Measurements from ENCODE around the gene SMARCC1. TPM values are rescaled to one million over a fixed set of nuclear protein-coding genes. Genes with fewer than 3 reads are reported as not detected.
A peak's percentile ranks its signal among the peaks of the same experiment; 100 is the strongest.

The SMARCC1 gene
- total RNA-seq, 2 donors from 2014 or later: 37.2 to 38.7 TPM

- Histone ChIP-seq H3K27ac (peak overlapping the region; percentile 20 to 58), H3K9me3 (no peaks in the 10 kb centered on the region), H3K27me3 (replicated peaks; ENCODE audit: insufficient read depth) (no peaks in the 10 kb centered on the region), H3K36me3 (peaks cover 10% of the 10 kb centered on the region), H3K4me3 (no peak overlapping the region), H3K4me1 (ENCODE audit: control insufficient read depth in 1 of 2, low read depth in 2 of 2) (peaks cover 12 to 22% of the 10 kb centered on the region in 2 donors)
- DNase-seq (ENCODE audit: low spot score) (no peak), ATAC-seq (ENCODE audit: insufficient number of reproducible peaks, low FRiP score, low read depth) (no peak)
- TF ChIP-seq, protein P1, sequence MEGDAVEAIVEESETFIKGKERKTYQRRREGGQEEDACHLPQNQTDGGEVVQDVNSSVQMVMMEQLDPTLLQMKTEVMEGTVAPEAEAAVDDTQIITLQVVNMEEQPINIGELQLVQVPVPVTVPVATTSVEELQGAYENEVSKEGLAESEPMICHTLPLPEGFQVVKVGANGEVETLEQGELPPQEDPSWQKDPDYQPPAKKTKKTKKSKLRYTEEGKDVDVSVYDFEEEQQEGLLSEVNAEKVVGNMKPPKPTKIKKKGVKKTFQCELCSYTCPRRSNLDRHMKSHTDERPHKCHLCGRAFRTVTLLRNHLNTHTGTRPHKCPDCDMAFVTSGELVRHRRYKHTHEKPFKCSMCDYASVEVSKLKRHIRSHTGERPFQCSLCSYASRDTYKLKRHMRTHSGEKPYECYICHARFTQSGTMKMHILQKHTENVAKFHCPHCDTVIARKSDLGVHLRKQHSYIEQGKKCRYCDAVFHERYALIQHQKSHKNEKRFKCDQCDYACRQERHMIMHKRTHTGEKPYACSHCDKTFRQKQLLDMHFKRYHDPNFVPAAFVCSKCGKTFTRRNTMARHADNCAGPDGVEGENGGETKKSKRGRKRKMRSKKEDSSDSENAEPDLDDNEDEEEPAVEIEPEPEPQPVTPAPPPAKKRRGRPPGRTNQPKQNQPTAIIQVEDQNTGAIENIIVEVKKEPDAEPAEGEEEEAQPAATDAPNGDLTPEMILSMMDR (IDR thresholded peaks at IDR 0.05): no peak
These were observed 168.8 kb downstream of the SMARCC1 start for GRCh38 chr3:47612879-47613278.

- Histone ChIP-seq H3K4me3 (no peak overlapping the region), H3K9me3 (no peaks in the 10 kb centered on the region), H3K36me3 (peaks cover 7% of the 10 kb centered on the region), H3K27me3 (replicated peaks; ENCODE audit: insufficient read depth) (no peaks in the 10 kb centered on the region), H3K4me1 (ENCODE audit: control insufficient read depth in 1 of 2, low read depth in 2 of 2) (peaks cover 12 to 22% of the 10 kb centered on the region in 2 donors), H3K27ac (peak overlapping the region; percentile 20 to 58)
- DNase-seq (ENCODE audit: low spot score): no peak
- TF ChIP-seq, protein P1 (IDR thresholded peaks at IDR 0.05): no peak
- peak; percentile 72 for ATAC-seq (ENCODE audit: insufficient number of reproducible peaks, low FRiP score, low read depth)
These were observed 169.5 kb downstream of the SMARCC1 start for GRCh38 chr3:47612178-47612577.

DNA sequence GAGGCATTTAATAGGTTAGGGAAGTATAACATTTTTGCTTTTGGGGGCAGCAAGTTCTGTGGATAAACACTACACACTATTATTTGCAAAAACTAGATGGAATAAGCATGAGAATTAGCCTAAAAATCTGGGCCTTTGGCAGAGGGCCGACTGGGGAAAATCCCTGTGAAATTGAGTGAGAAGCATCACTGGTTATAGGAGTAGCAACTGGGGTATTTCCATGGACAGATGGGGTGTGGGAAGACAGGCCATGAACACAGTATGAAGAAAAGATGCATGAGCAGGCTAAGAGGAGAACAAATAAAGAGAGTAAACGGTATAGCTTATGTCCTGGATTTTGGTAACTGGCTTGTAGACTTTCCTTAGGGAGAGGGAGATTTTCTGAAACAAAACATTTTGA lies 170.1 kb downstream of the SMARCC1 start:
- no peaks in the 10 kb centered on the region for H3K9me3 ChIP-seq
- TF ChIP-seq, protein P1 (IDR thresholded peaks at IDR 0.05): no peak
- H3K27me3 ChIP-seq (replicated peaks; ENCODE audit: insufficient read depth): no peaks in the 10 kb centered on the region
- peak overlapping the region in 1 of 2 donors; percentile 51 for H3K27ac ChIP-seq
- peaks cover 12 to 22% of the 10 kb centered on the region in 2 donors for H3K4me1 ChIP-seq (ENCODE audit: control insufficient read depth in 1 of 2, low read depth in 2 of 2)
- no peak for ATAC-seq (ENCODE audit: insufficient number of reproducible peaks, low FRiP score, low read depth)
- no peak for DNase-seq (ENCODE audit: low spot score)
- no peak overlapping the region for H3K4me3 ChIP-seq
- H3K36me3 ChIP-seq: peaks cover 7% of the 10 kb centered on the region

- ATAC-seq (ENCODE audit: insufficient number of reproducible peaks, low FRiP score, low read depth) (no peak), DNase-seq (ENCODE audit: low spot score) (no peak)
- Histone ChIP-seq H3K36me3 (peaks cover 7% of the 10 kb centered on the region), H3K4me1 (ENCODE audit: control insufficient read depth in 1 of 2, low read depth in 2 of 2) (peaks cover 12 to 22% of the 10 kb centered on the region in 2 donors), H3K27ac (no peak overlapping the region), H3K4me3 (no peak overlapping the region), H3K9me3 (no peaks in the 10 kb centered on the region), H3K27me3 (replicated peaks; ENCODE audit: insufficient read depth) (no peaks in the 10 kb centered on the region)
- TF ChIP-seq, protein P1 (IDR thresholded peaks at IDR 0.05): no peak
These were observed 171.1 kb downstream of the SMARCC1 start for GRCh38 chr3:47610583-47610982.

DNA sequence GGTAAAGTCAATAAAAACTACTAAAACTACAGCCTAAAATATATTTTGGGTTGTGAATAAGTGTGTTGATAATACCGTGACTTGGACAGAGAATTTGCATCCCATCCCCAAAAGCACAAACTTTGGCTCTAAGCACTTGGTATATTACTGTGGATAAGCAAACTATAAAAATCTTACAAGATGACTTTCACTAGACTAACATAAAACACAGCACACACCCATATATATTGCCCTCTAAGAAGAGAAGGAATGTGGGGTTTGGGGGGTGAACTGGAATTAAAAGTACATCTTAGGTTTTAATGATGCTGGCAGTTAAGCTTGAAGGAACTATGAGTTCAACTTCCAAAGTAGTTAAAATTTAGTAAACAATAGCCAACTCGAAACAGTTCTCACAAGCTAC lies 174.4 kb downstream of the SMARCC1 start:
- Histone ChIP-seq H3K27ac (no peak overlapping the region), H3K4me3 (no peak overlapping the region), H3K4me1 (ENCODE audit: control insufficient read depth in 1 of 2, low read depth in 2 of 2) (peaks cover 8 to 15% of the 10 kb centered on the region in 2 donors), H3K27me3 (replicated peaks; ENCODE audit: insufficient read depth) (no peaks in the 10 kb centered on the region), H3K36me3 (peaks cover 10% of the 10 kb centered on the region), H3K9me3 (no peaks in the 10 kb centered on the region)
- DNase-seq (ENCODE audit: low spot score) (no peak), ATAC-seq (ENCODE audit: insufficient number of reproducible peaks, low FRiP score, low read depth) (no peak)
- TF ChIP-seq, protein P1 (IDR thresholded peaks at IDR 0.05): no peak

Data from thoracic aorta (tissue), 2 donors.